Hepatocyte (in vitro differentiated cells): ENCODE results near the gene GPR135. TPM values are rescaled to one million over a fixed set of nuclear protein-coding genes. Genes with fewer than 3 reads are reported as not detected.

Source experiments
- DNase-seq: peaks from one replicate; pipeline ENCODE4 v3.0.0-alpha.2; 2016; ENCODE audit warnings: low spot score
- H2AFZ ChIP-seq: fragments of 200-600 bp; sonication (generic); 2 replicates; pipeline ENCODE4 v1.6.0; 2016; ENCODE audit warnings: antibody characterized with exemption, mild to moderate bottlenecking
- H3K27ac ChIP-seq: fragments of 200-600 bp; sonication (generic); 2 replicates; pipeline ENCODE4 v1.5.1; 2016; ENCODE audit warnings: mild to moderate bottlenecking
- H3K27me3 ChIP-seq: fragments of 200-600 bp; sonication (generic); 2 replicates; pipeline ENCODE4 v1.6.1; 2016
- H3K36me3 ChIP-seq: fragments of 200-600 bp; sonication (generic); replicated peaks from 2 replicates; pipeline ENCODE4 v1.5.1; 2016; ENCODE audit warnings: low read depth; ENCODE audit not compliant: insufficient read depth
- H3K4me1 ChIP-seq: fragments of 200-600 bp; sonication (generic); 2 replicates; pipeline ENCODE4 v1.5.1; 2016; ENCODE audit warnings: mild to moderate bottlenecking, moderate library complexity; ENCODE audit not compliant: insufficient read depth
- H3K4me2 ChIP-seq: fragments of 200-600 bp; sonication (generic); 2 replicates; pipeline ENCODE4 v1.6.0; 2016
- H3K4me3 ChIP-seq: fragments of 200-600 bp; sonication (generic); 2 replicates; pipeline ENCODE4 v1.5.1; 2016; ENCODE audit warnings: mild to moderate bottlenecking
- H3K79me2 ChIP-seq: fragments of 200-600 bp; sonication (generic); 2 replicates; pipeline ENCODE4 v1.6.0; 2017; ENCODE audit warnings: mild to moderate bottlenecking
- H3K9me2 ChIP-seq: fragments of 200-600 bp; sonication (generic); replicated peaks from 2 replicates; pipeline ENCODE4 v1.6.0; 2017; ENCODE audit warnings: mild to moderate bottlenecking; ENCODE audit not compliant: insufficient read depth
- H3K9me3 ChIP-seq: fragments of 200-600 bp; sonication (generic); 2 replicates; pipeline ENCODE4 v1.5.1; 2016; ENCODE audit warnings: low read depth, mild to moderate bottlenecking
- H4K20me1 ChIP-seq: fragments of 200-600 bp; sonication (generic); 2 replicates; pipeline ENCODE4 v1.6.0; 2016; ENCODE audit warnings: mild to moderate bottlenecking; ENCODE audit not compliant: insufficient read depth, poor library complexity, severe bottlenecking
- CTCF ChIP-seq: fragments of 200-600 bp; sonication (generic); IDR thresholded peaks from 2 replicates; pipeline ENCODE4 v1.5.1; 2016; ENCODE audit warnings: antibody characterized with exemption, mild to moderate bottlenecking; ENCODE audit not compliant: poor library complexity
- EZH2 ChIP-seq: fragments of 200-600 bp; sonication (generic); IDR thresholded peaks from 2 replicates; pipeline ENCODE4 v1.6.1; 2016; ENCODE audit warnings: antibody characterized with exemption, mild to moderate bottlenecking, borderline replicate concordance
- EZH2phosphoT487 ChIP-seq: fragments of 200-600 bp; sonication (generic); IDR thresholded peaks from one replicate; pipeline ENCODE4 v1.6.1; 2018; ENCODE audit warnings: antibody characterized with exemption, mild to moderate bottlenecking, low read depth, moderate library complexity; ENCODE audit not compliant: unreplicated experiment, severe bottlenecking
- WGBS: methylation state at CpG from one replicate; pipeline ENCODE4 v1.1.6; 2016; ENCODE audit warnings: low lambda C conversion rate; ENCODE audit errors: missing lambda C conversion rate; 5-methylcytosine and 5-hydroxymethylcytosine counted together
- polyA plus RNA-seq: library from polyadenylated mRNA; unstranded; fragments of >200 nt; fragmentation: Nextera tagmentation; extraction: Ambion mirVana; gene quantifications from 2 replicates; pipeline ENCODE4 v1.2.1, GENCODE V29; 2016
- total RNA-seq: library from RNA; depleted of rRNA; stranded (reverse); fragments of >200 nt; gene quantifications from 2 replicates; pipeline ENCODE4 v1.2.3, GENCODE V29; 2014

The GPR135 gene
- total and polyA plus RNA-seq, 2 experiments from 2014 or later = 0.28 to 1.8 TPM

DNA sequence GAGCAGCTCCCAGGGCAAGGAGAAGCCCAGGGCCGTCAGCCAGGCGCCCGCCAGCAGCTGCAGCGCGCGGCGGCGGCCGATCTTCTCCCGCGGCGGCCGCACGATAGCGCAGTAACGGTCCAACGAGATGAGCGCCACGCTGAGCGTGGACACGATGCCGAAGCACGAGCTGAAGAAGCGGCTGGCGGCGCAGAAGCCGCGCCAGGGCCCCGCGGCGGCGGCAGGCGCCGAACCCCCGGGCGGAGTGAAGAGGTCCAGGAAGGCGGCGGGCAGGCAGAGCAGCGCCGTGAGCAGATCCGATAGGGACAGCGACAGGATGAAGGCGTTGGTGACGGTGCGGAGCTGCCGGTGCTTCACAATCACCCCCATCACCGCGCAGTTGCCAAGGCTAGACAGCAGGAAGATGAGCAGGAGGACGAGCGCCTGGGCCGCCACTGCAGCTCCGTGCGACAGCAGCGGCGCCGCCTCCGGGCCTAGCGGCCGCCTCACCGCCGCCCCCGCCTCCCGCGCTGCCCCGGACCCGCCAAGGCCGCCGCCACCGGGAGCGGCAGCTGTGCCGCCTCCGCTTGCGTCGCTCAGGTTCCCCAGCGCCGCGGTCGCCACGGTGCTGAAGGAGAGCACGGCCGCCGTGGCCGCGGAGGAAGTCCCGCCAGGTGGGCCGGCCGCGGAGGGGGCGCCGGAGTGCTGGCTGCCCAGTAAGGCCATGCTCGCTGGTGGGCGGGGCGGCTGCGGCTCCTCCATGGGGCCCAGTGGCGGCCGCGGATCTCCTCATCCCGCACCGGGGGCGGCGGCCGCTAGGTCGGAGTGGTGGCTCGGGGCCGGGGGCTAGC lies 479 bp downstream of the GPR135 start:
- Histone ChIP-seq H3K36me3 (no peaks in the 10 kb centered on the region), H3K9me2 (no peaks in the 10 kb centered on the region), H4K20me1 (no peaks in the 10 kb centered on the region), H3K4me3 (peak overlapping the region; percentile 60), H3K9me3 (no peaks in the 10 kb centered on the region), H3K27me3 (no peaks in the 10 kb centered on the region), H3K79me2 (no peaks in the 10 kb centered on the region), H3K27ac (no peak overlapping the region), H3K4me1 (peaks cover 9% of the 10 kb centered on the region), H2AFZ (peak overlapping the region; percentile 86), H3K4me2 (peak overlapping the region; percentile 99)
- peak; percentile 81 for DNase-seq
- TF ChIP-seq EZH2phosphoT487 (no peak), CTCF (no peak), EZH2 (no peak)
- WGBS = 1% methylated on average over 86 of the region's 105 CpGs

DNA sequence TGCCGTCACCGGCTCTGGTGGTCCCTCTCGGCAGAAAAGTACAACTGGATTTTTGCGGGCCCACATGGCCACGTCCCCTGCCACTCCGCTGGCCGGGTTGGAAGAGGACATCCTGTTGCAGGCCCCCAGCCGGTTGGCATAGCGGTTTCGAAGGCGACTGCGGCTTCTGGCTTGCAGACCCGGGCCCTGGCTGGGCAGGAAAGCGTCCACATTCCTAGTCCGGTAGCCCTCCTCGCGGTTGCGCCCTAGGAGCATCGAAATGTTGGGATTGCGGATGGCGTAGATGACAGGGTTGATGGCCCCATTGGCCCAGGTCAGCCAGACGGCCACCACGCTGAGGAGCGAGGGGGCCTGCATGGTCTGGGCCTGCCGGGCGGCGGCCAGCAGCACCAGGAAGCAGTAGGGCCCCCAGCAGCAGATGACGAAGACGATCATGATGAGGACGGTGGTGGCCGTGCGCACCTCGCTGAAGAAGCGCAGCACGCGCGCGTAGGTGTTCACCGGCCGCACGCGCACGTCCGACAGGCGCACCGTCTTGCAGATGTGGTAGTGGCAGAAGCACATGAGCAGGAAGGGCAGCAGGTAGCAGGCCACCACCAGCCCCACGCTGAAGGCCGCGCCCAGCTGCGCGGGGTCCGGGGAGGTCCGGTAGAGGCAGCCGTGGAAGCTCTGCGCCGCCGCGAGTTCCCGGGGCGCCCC lies 1.2 kb downstream of the GPR135 start:
- Histone ChIP-seq H3K27ac (no peak overlapping the region), H3K79me2 (no peaks in the 10 kb centered on the region), H3K4me3 (peak overlapping the region; percentile 60), H3K4me1 (peaks cover 9% of the 10 kb centered on the region), H4K20me1 (no peaks in the 10 kb centered on the region), H2AFZ (peak overlapping the region; percentile 86), H3K9me3 (no peaks in the 10 kb centered on the region), H3K27me3 (no peaks in the 10 kb centered on the region), H3K9me2 (no peaks in the 10 kb centered on the region), H3K4me2 (peak overlapping the region; percentile 99), H3K36me3 (no peaks in the 10 kb centered on the region)
- WGBS = 50% methylated on average over 60 of the region's 60 CpGs
- no peak for DNase-seq
- no peak for TF ChIP-seq CTCF
- no peak for TF ChIP-seq EZH2
- TF ChIP-seq EZH2phosphoT487 = no peak

DNA sequence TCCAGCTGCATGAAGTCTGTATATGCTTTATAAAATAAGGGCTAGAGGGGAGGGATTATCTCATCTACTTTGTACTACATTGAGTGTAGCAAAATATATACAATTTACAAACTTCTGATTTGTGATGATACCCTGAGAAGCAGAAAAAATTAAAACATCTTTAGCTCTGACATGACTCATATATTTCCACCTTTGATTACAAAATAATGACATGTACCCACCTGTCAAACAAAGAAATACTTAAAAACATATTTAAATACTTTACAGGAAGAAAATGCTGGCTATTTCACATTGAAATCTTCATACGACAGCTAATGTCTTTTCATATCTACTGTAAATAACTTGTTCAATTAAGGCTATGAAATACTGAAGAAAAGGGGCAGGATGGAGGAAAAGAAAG lies 3.3 kb downstream of the GPR135 start:
- DNase-seq = no peak
- no peak for TF ChIP-seq CTCF
- no peak for TF ChIP-seq EZH2phosphoT487
- TF ChIP-seq EZH2 = no peak
- peaks cover 9% of the 10 kb centered on the region for H3K4me1 ChIP-seq
- no peak overlapping the region for H3K27ac ChIP-seq
- no peaks in the 10 kb centered on the region for H4K20me1 ChIP-seq
- no peaks in the 10 kb centered on the region for H3K36me3 ChIP-seq
- no peaks in the 10 kb centered on the region for H3K27me3 ChIP-seq
- no peak overlapping the region for H2AFZ ChIP-seq
- H3K9me2 ChIP-seq = no peaks in the 10 kb centered on the region
- H3K4me3 ChIP-seq = no peak overlapping the region
- no peak overlapping the region for H3K4me2 ChIP-seq
- no peaks in the 10 kb centered on the region for H3K9me3 ChIP-seq
- H3K79me2 ChIP-seq = no peaks in the 10 kb centered on the region
- whole genome bisulfite sequencing = 100% methylated on average over 1 of the region's 1 CpG
